GM12874 (cell line): ENCODE data around the gene VWA5B1.

Source experiments
- CTCF ChIP-seq: IDR thresholded peaks from 2 replicates; pipeline ENCODE4 v1.5.1; 2011; ENCODE audit warnings: low read depth, mild to moderate bottlenecking, control low read depth, low read length, moderate library complexity; ENCODE audit not compliant: insufficient read depth

VWA5B1 gene

GRCh38 chr1:20346433-20346832 is 55.8 kb downstream of the VWA5B1 start:
- TF ChIP-seq CTCF = no peak

GRCh38 chr1:20347699-20348098 is 57.0 kb downstream of the VWA5B1 start:
- TF ChIP-seq CTCF = no peak

GRCh38 chr1:20348326-20348915 is 57.7 kb downstream of the VWA5B1 start:
- TF ChIP-seq CTCF = no peak

GRCh38 chr1:20349561-20349960 is 58.9 kb downstream of the VWA5B1 start:
- TF ChIP-seq CTCF = no peak

GRCh38 chr1:20349971-20350370 is 59.3 kb downstream of the VWA5B1 start:
- no peak for TF ChIP-seq CTCF

GRCh38 chr1:20350421-20350820 is 59.7 kb downstream of the VWA5B1 start:
- TF ChIP-seq CTCF = no peak

- TF ChIP-seq CTCF = no peak
These were observed 61.4 kb downstream of the VWA5B1 start for GRCh38 chr1:20351911-20352701.
